GM12873 (cell line): ENCODE data around the gene RAB5IF.

Experiments
- TF ChIP-seq, protein P1 (sequence below): IDR thresholded peaks from 2 replicates; pipeline ENCODE4 v1.5.1; 2012; ENCODE audit warnings: low read depth, mild to moderate bottlenecking, moderate library complexity, low read length, control low read depth; ENCODE audit not compliant: insufficient read depth; ENCODE audit errors: missing control alignments

RAB5IF gene

DNA sequence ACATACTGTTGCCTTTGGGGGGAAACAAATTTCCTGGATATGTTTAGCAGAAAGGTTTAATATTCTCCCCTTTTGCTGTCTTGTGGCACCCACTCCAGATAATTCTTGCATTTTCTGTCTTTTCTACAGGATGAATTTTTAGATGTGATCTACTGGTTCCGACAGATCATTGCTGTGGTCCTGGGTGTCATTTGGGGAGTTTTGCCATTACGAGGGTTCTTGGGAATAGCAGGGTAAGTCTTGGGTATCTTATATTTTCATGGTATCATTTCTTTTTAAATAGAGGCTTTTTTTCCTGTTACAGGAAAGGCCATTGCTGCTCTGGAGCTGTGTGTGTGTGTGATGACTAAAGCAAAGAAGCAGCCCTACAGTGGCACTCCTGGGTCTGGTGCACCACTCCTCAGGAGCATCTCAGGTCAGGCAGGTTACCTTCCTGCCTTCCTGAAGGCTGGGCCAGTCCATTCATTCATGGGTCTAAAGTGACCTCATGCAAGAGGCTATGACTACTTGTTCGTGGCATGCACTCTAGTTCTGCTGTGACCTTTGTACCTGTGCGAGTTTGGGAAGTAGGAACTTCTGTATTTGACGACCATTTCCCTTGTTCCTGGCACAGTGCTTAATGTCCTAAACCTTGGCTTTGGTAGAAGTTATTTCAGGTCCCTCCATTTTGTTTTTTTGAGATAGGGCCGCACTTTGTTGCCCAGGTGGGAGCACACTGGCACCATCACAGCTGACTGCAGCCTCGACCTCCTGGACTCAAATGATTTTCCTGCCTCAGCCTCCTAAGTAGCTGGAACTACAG is 2.2 kb downstream of the RAB5IF start:
- TF ChIP-seq, protein P1, sequence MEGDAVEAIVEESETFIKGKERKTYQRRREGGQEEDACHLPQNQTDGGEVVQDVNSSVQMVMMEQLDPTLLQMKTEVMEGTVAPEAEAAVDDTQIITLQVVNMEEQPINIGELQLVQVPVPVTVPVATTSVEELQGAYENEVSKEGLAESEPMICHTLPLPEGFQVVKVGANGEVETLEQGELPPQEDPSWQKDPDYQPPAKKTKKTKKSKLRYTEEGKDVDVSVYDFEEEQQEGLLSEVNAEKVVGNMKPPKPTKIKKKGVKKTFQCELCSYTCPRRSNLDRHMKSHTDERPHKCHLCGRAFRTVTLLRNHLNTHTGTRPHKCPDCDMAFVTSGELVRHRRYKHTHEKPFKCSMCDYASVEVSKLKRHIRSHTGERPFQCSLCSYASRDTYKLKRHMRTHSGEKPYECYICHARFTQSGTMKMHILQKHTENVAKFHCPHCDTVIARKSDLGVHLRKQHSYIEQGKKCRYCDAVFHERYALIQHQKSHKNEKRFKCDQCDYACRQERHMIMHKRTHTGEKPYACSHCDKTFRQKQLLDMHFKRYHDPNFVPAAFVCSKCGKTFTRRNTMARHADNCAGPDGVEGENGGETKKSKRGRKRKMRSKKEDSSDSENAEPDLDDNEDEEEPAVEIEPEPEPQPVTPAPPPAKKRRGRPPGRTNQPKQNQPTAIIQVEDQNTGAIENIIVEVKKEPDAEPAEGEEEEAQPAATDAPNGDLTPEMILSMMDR, result no peak

DNA sequence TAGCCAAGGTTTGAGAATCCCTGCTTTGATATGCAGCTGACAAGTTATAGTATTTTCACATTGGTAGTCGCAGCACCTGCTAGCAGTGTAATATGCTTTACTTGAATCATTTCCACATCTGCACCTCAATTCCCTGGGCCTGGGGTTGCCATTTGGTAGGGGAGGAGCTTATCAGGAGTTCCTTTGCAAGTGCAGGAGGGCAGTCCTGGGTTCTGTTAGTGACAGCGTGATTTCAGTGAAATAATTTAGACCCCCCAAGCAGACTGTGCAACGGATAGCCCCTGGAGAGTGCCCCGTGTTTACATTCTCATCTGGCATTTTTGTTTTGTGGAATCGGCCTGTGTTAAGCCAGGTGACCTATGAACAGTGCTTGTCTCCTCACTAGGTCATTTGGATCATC is 6.0 kb downstream of the RAB5IF start:
- TF ChIP-seq, protein P1, result no peak

DNA sequence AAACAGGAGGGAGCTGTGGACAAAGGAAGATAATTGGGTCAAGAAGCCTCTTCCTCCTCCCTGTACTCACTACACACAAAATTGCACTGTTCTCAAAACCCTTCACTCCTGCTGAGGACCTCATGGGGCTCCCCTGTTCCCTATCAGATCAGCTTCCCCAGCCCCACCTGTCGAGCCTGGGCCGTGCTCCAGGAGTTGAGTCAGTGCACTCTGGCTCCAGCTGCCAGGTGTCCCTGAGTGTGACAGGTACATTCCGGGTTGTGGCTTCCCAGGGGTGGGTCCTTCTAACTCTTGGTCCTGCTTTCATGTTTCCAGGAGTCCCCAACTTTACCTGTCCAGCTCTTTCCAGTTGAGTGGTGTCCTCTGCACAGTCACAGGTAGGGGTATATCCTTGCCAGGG is 8.4 kb downstream of the RAB5IF start:
- TF ChIP-seq, protein P1, result no peak

DNA sequence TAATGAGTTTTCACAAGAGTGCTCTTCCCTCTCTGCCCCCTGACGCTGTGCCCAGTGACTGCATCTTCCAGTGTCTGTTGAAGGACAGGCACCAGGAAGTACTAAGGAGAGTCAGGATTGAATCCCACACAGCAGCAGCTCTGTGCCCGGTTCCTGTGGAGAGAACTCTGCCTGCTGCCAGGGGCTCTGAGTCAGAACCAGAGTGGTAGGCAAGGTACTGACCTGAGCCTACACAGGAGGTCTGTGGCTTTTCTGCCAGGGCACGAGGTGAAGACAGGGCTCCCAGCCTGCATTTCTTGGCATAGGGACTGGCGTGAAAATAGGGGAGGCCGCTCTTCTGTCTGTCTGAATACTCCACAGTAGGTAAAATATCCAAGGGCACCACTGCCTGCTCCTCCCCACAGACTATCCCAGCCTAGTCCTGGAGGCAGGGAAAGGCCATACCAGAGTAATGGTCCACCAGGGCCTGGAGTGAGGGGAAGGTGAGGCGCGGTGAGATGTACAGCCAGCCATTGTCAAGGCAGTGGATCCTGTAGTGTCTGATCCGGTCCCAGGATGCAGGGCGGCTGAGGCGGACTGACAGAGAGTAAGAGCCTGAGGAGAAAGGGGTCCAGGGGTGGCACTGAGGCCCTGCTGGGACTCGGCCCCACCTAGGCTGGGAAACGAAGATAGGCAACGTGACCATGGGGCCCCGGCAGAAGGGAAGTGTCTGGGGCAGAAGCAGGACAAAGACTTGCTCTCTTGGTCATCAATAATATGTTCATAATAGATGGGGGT is 9.4 kb downstream of the RAB5IF start:
- TF ChIP-seq, protein P1, result no peak

DNA sequence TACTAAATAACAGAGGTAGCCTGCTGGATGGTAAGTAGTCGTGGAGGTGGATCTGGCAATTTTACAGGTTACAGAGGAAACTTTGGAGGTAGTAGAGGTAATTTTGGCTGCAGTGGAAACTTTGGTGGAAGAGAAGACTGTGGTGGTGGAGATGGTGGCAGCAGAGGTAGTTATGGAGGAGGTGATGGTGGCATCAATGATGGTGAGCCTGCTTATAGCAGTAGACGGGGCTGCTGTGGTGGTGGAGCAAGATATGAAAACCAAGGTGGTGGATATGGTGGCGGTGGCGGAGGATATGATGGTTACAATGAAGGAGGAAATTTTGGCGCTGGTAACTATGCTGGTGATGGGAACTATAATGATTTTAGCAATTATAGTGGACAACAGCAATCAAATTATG is 15.3 kb downstream of the RAB5IF start:
- TF ChIP-seq, protein P1, result no peak

DNA sequence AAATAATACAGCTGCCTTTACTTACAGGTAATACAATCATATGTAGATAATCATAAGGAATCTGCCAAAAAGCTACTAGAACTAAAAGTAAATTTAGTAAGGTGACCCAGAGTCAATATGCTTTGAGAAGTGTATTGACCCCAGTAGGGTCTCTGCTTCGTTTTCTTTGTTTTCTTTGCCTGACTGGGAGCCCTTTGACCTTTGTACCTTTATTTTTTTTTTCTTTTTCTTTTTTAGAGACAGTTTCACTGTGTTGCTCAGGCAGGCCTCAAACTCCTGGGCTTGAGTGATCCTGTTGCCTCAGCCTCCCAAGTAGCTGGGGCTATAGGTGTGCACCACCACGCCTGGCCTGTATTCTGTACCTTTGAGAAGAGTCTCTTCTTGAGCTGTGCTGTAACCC is 17.9 kb downstream of the RAB5IF start:
- TF ChIP-seq, protein P1, result no peak
